PC-9 (cell line): ENCODE data around the gene TBCA.

Experiments
- CTCF ChIP-seq: fragments of 200-600 bp; sonication (generic); conservative IDR thresholded peaks from 2 replicates; pipeline ENCODE4 v1.6.1; 2017; ENCODE audit warnings: mixed run types, antibody characterized with exemption, mild to moderate bottlenecking, moderate library complexity
- EZH2 ChIP-seq: fragments of 200-600 bp; sonication (generic); IDR thresholded peaks from 2 replicates; pipeline ENCODE4 v1.8.0; 2017; ENCODE audit warnings: antibody characterized with exemption, low read depth

- TF ChIP-seq CTCF, result no peak
- TF ChIP-seq EZH2, result no peak
These were observed 1.8 kb upstream of the TBCA start for GRCh38 chr5:77777911-77778310.
